ENCODE measurements around the gene HOXD4. TPM values are rescaled to one million over a fixed set of nuclear protein-coding genes. Genes with fewer than 3 reads are reported as not detected.

The HOXD4 gene
- total RNA-seq, 1 experiment from 2014 or later: 0.61 TPM

- ChIA-PET RAD21 (ENCODE audit: low non-redundant PET in 1 of 2, low total read pairs in 2 of 2, uncharacterized antibody in 2 of 2, unreplicated experiment in 2 of 2) (no interaction called here), CTCF (no interaction called here), POLR2A (no interaction called here)
- Histone ChIP-seq H3K9me3 (ENCODE audit: control insufficient read depth in 1 of 2, insufficient read depth in 1 of 2, low read depth in 1 of 2, low read length in 2 of 2) (no peaks in the 10 kb centered on the region), H3K9me2 (ENCODE audit: insufficient read depth) (no peaks in the 10 kb centered on the region), H2AFZ (ENCODE audit: low read depth, low read length, poor library complexity, severe bottlenecking) (no peak overlapping the region), H3K27me3 (ENCODE audit: insufficient read depth, low read length) (no peaks in the 10 kb centered on the region), H3K4me2 (ENCODE audit: low read length) (no peak overlapping the region), H3K4me3 (replicated peaks in 1 of 2; ENCODE audit: low read depth in 1 of 2, low read length in 2 of 2) (no peak overlapping the region), H4K20me1 (ENCODE audit: insufficient read depth) (no peaks in the 10 kb centered on the region), H3K9ac (ENCODE audit: low read length) (no peak overlapping the region), H3K36me3 (ENCODE audit: control insufficient read depth in 1 of 2, insufficient read depth in 2 of 2, low read length in 2 of 2) (no peaks in the 10 kb centered on the region), H3K79me2 (ENCODE audit: insufficient read depth, low read length) (no peaks in the 10 kb centered on the region), H3K4me1 (ENCODE audit: control insufficient read depth in 1 of 2, insufficient read depth in 2 of 2, low read length in 2 of 2) (no peaks in the 10 kb centered on the region), H3K27ac (ENCODE audit: low read depth, low read length) (no peak overlapping the region)
- no TSS peak for BruUV-seq (replicated peaks)
- no peak for ATAC-seq
- TF ChIP-seq EZH2 (IDR thresholded peaks at IDR 0.05) (no peak), SP1 (IDR thresholded peaks at IDR 0.05; ENCODE audit: low read depth) (no peak), CEBPB (IDR thresholded peaks at IDR 0.05; ENCODE audit: low read depth) (no peak), YY1 (IDR thresholded peaks at IDR 0.05; ENCODE audit: extremely low read depth, insufficient replicate concordance, low read depth, low read length) (no peak), CTCF (IDR thresholded peaks at IDR 0.05 in 2 of 3, conservative IDR thresholded peaks at IDR 0.05 in 1 of 3; ENCODE audit: borderline replicate concordance in 1 of 3, insufficient read depth in 1 of 3, low read depth in 2 of 3, low read length in 2 of 3) (no peak), EGR1 (IDR thresholded peaks at IDR 0.05; ENCODE audit: low read depth) (no peak)
- no peak for DNase-seq (ENCODE audit: low read depth, low spot score)
- intact Hi-C loops (cut with micrococcal nuclease): no loop called here
These were observed 5.2 kb upstream of the HOXD4 start for GRCh38 chr2:176146101-176146500.

GRCh38 chr2:176146645-176147044 is 4.7 kb upstream of the HOXD4 start:
- no peaks in the 10 kb centered on the region for H3K79me2 ChIP-seq (ENCODE audit: insufficient read depth, low read length)
- ChIA-PET CTCF (no interaction called here), POLR2A (no interaction called here), RAD21 (ENCODE audit: low non-redundant PET in 1 of 2, low total read pairs in 2 of 2, uncharacterized antibody in 2 of 2, unreplicated experiment in 2 of 2) (no interaction called here)
- TF ChIP-seq ZBTB33 (IDR thresholded peaks at IDR 0.05; ENCODE audit: extremely low read depth, insufficient replicate concordance, low read length) (no peak), POLR2A (IDR thresholded peaks at IDR 0.05; ENCODE audit: borderline replicate concordance, extremely low read depth, insufficient read depth, insufficient read length) (no peak), FOSL1 (IDR thresholded peaks at IDR 0.05; ENCODE audit: low read depth) (no peak), EGR1 (IDR thresholded peaks at IDR 0.05; ENCODE audit: low read depth) (no peak)
- H3K9ac ChIP-seq (ENCODE audit: low read length): no peak overlapping the region
- H3K27ac ChIP-seq (ENCODE audit: low read depth, low read length): no peak overlapping the region
- BruUV-seq (replicated peaks): no TSS peak
- H3K9me2 ChIP-seq (ENCODE audit: insufficient read depth): no peaks in the 10 kb centered on the region
- no peaks in the 10 kb centered on the region for H3K4me1 ChIP-seq (ENCODE audit: control insufficient read depth in 1 of 2, insufficient read depth in 2 of 2, low read length in 2 of 2)
- ATAC-seq (no peak), DNase-seq (ENCODE audit: low read depth, low spot score) (no peak)
- H2AFZ ChIP-seq (ENCODE audit: low read depth, low read length, poor library complexity, severe bottlenecking): no peak overlapping the region
- no peaks in the 10 kb centered on the region for H3K9me3 ChIP-seq (ENCODE audit: control insufficient read depth in 1 of 2, insufficient read depth in 1 of 2, low read depth in 1 of 2, low read length in 2 of 2)
- H3K36me3 ChIP-seq (ENCODE audit: control insufficient read depth in 1 of 2, insufficient read depth in 2 of 2, low read length in 2 of 2): no peaks in the 10 kb centered on the region
- no peaks in the 10 kb centered on the region for H4K20me1 ChIP-seq (ENCODE audit: insufficient read depth)
- H3K4me2 ChIP-seq (ENCODE audit: low read length): no peak overlapping the region
- intact Hi-C loops (cut with micrococcal nuclease): no loop called here
- H3K27me3 ChIP-seq (ENCODE audit: insufficient read depth, low read length): no peaks in the 10 kb centered on the region
- no peak overlapping the region for H3K4me3 ChIP-seq (replicated peaks in 1 of 2; ENCODE audit: low read depth in 1 of 2, low read length in 2 of 2)
